Panc1 (cell line): ENCODE results near the gene NDST1.

Experiments used
- POLR2AphosphoS5 ChIP-seq: IDR thresholded peaks from 2 replicates; pipeline ENCODE4 v1.6.1; 2012; ENCODE audit warnings: mild to moderate bottlenecking, low read depth, low read length, moderate library complexity
- REST ChIP-seq, 2 experiments: IDR thresholded peaks; 2 replicates each; pipeline ENCODE4 v1.6.1; 2011 to 2012; ENCODE audit warnings: low read depth in 2 of 2, control low read depth in 1 of 2, low read length in 1 of 2, mild to moderate bottlenecking in 1 of 2, moderate library complexity in 1 of 2; ENCODE audit not compliant: insufficient read depth in 1 of 2
- SIN3A ChIP-seq: IDR thresholded peaks from 2 replicates; pipeline ENCODE4 v1.6.1; 2012; ENCODE audit warnings: low read depth, mild to moderate bottlenecking, low read length, moderate library complexity, borderline replicate concordance; ENCODE audit not compliant: insufficient read depth
- TCF7L2 ChIP-seq: IDR thresholded peaks from 2 replicates; pipeline ENCODE4 v1.6.1; 2011; ENCODE audit warnings: mild to moderate bottlenecking, low read depth, low read length, inconsistent platforms
- TF ChIP-seq, protein P1 (sequence below): fragments of 450-650 bp; IDR thresholded peaks from 2 replicates; pipeline ENCODE4 v1.5.1; 2017; ENCODE audit warnings: mild to moderate bottlenecking

GRCh38 chr5:150544611-150545219 is 36.8 kb downstream of the NDST1 start:
- TF ChIP-seq, protein P1, sequence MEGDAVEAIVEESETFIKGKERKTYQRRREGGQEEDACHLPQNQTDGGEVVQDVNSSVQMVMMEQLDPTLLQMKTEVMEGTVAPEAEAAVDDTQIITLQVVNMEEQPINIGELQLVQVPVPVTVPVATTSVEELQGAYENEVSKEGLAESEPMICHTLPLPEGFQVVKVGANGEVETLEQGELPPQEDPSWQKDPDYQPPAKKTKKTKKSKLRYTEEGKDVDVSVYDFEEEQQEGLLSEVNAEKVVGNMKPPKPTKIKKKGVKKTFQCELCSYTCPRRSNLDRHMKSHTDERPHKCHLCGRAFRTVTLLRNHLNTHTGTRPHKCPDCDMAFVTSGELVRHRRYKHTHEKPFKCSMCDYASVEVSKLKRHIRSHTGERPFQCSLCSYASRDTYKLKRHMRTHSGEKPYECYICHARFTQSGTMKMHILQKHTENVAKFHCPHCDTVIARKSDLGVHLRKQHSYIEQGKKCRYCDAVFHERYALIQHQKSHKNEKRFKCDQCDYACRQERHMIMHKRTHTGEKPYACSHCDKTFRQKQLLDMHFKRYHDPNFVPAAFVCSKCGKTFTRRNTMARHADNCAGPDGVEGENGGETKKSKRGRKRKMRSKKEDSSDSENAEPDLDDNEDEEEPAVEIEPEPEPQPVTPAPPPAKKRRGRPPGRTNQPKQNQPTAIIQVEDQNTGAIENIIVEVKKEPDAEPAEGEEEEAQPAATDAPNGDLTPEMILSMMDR, result peak; percentile 98
- TF ChIP-seq POLR2AphosphoS5 (no peak), REST (IDR thresholded peaks at IDR 0.05; ENCODE audit: insufficient read depth in 1 of 2, low read depth in 2 of 2, low read length in 1 of 2) (no peak), TCF7L2 (no peak), SIN3A (no peak)
